HG02642 (cell line): Measurements from ENCODE around the gene AGTR1.
"Not testable (repeated sequence)": the region's sequence is repeated elsewhere in the genome, so short reads cannot be mapped to it uniquely, and the experiment has no call there.

Source experiments
- ATAC-seq: cut with Tn5 transposase; IDR thresholded peaks from one replicate; pipeline ENCODE4 v1.9.1; 2021; ENCODE audit warnings: mild to moderate bottlenecking; ENCODE audit not compliant: unreplicated experiment, poor library complexity

Gene AGTR1

GRCh38 chr3:148756311-148756710 is 58.6 kb downstream of the AGTR1 start:
- no peak for ATAC-seq

GRCh38 chr3:148757238-148758215 is 59.8 kb downstream of the AGTR1 start:
- no peak for ATAC-seq

GRCh38 chr3:148758303-148758884 is 60.7 kb downstream of the AGTR1 start:
- ATAC-seq, result no peak

- no peak for ATAC-seq
These were observed 61.7 kb downstream of the AGTR1 start for GRCh38 chr3:148759430-148759829.

- ATAC-seq, result no peak
These were observed 65.5 kb downstream of the AGTR1 start for GRCh38 chr3:148763156-148763680.

- ATAC-seq, result no peak
These were observed 66.6 kb downstream of the AGTR1 start for GRCh38 chr3:148763986-148764935.

GRCh38 chr3:148772361-148772760 is 74.7 kb downstream of the AGTR1 start:
- ATAC-seq, result no peak

GRCh38 chr3:148772835-148773234 is 75.1 kb downstream of the AGTR1 start:
- no peak for ATAC-seq

- no peak for ATAC-seq
These were observed 76.1 kb downstream of the AGTR1 start for GRCh38 chr3:148773805-148774204.

- no peak for ATAC-seq
These were observed 81.2 kb downstream of the AGTR1 start for GRCh38 chr3:148778926-148779325.

- ATAC-seq, result not testable (repeated sequence)
These were observed 87.3 kb downstream of the AGTR1 start for GRCh38 chr3:148785026-148785425.

GRCh38 chr3:148786159-148786558 is 88.5 kb downstream of the AGTR1 start:
- not testable (repeated sequence) for ATAC-seq

GRCh38 chr3:148789146-148789545 is 91.4 kb downstream of the AGTR1 start:
- no peak for ATAC-seq

GRCh38 chr3:148789906-148790305 is 92.2 kb downstream of the AGTR1 start:
- ATAC-seq, result no peak

- ATAC-seq, result no peak
These were observed 92.7 kb downstream of the AGTR1 start for GRCh38 chr3:148790370-148790769.

GRCh38 chr3:148790851-148791735 is 93.4 kb downstream of the AGTR1 start:
- no peak for ATAC-seq

GRCh38 chr3:148791920-148792319 is 94.2 kb downstream of the AGTR1 start:
- no peak for ATAC-seq

GRCh38 chr3:148792516-148792915 is 94.8 kb downstream of the AGTR1 start:
- no peak for ATAC-seq
